Activated CD4-positive, alpha-beta memory T cell treated with anti-CD3 and anti-CD28 coated beads, Interleukin-2, amount 10 ng/mL, durations not matched to agents 7 days and 5 days (primary cell): ENCODE measurements around the gene ARMH4. TPM values are rescaled to one million over a fixed set of nuclear protein-coding genes. Genes with fewer than 3 reads are reported as not detected.

Experiments used
- CTCF ChIA-PET: fragments of 350-600 bp; sonication (Branson Sonifier 250); formaldehyde crosslinking; loops from one replicate; lab custom pipeline; 2021; ENCODE audit warnings: antibody characterized with exemption, inconsistent platforms; lab: Charles Lee
- POLR2A ChIA-PET: fragments of 350-600 bp; sonication (Branson Sonifier 250); formaldehyde crosslinking; loops from one replicate; lab custom pipeline; 2021; ENCODE audit warnings: antibody characterized with exemption; lab: Charles Lee
- DNase-seq: peaks from one replicate; pipeline ENCODE4 v3.0.0-alpha.2; 2020
- H3K27ac Mint-ChIP-seq: one replicate; pipeline ENCODE4 v1.8.0; 2021; ENCODE audit warnings: mild to moderate bottlenecking, mixed read lengths
- H3K27me3 Mint-ChIP-seq: one replicate; pipeline ENCODE4 v1.8.0; 2021; ENCODE audit warnings: mixed read lengths
- H3K36me3 Mint-ChIP-seq: one replicate; pipeline ENCODE4 v1.8.0; 2021; ENCODE audit warnings: low read depth, mixed read lengths
- H3K4me1 Mint-ChIP-seq: one replicate; pipeline ENCODE4 v1.8.0; 2021; ENCODE audit warnings: mixed read lengths
- H3K4me3 Mint-ChIP-seq: one replicate; pipeline ENCODE4 v1.8.0; 2021; ENCODE audit warnings: mild to moderate bottlenecking, mixed read lengths
- H3K9me3 Mint-ChIP-seq: one replicate; pipeline ENCODE4 v1.8.0; 2021; ENCODE audit warnings: mixed read lengths
- total RNA-seq, 2 experiments: library from RNA; stranded (reverse); gene quantifications; one replicate each; pipeline ENCODE4 v1.2.3, GENCODE V29; 2021

ARMH4 gene
- total RNA-seq, 2 experiments from 2014 or later = not detected

GRCh38 chr14:58107947-58108552 lies 44.0 kb downstream of the ARMH4 start:
- peak; percentile 41 for DNase-seq
- no peaks in the 10 kb centered on the region for H3K9me3 Mint-ChIP-seq
- CTCF ChIA-PET = interaction anchor here (0.5 to 1.8 kb wide), 5 partner anchors 10 to 91 kb away, joined by 3 to 8 read pairs (median 3); no protein-coding TSS in a partner anchor
- peaks cover 28% of the 10 kb centered on the region for H3K27me3 Mint-ChIP-seq
- POLR2A ChIA-PET = interaction anchor here (0.7 to 1.0 kb wide), 2 partner anchors 60 to 119 kb away, joined by 3 to 6 read pairs; no protein-coding TSS in a partner anchor
- H3K36me3 Mint-ChIP-seq = no peaks in the 10 kb centered on the region
- H3K4me3 Mint-ChIP-seq = no peak overlapping the region
- peaks cover 3% of the 10 kb centered on the region for H3K4me1 Mint-ChIP-seq
- no peak overlapping the region for H3K27ac Mint-ChIP-seq

GRCh38 chr14:58107041-58107440 lies 45.0 kb downstream of the ARMH4 start:
- Mint-ChIP-seq H3K27ac (no peak overlapping the region), H3K4me3 (no peak overlapping the region), H3K27me3 (peaks cover 25% of the 10 kb centered on the region), H3K36me3 (no peaks in the 10 kb centered on the region), H3K4me1 (peaks cover 3% of the 10 kb centered on the region), H3K9me3 (no peaks in the 10 kb centered on the region)
- DNase-seq = no peak
- CTCF ChIA-PET = interaction anchor here (0.6 to 1.1 kb wide), 3 partner anchors 30 to 704 kb away, joined by 3 to 4 read pairs (median 4); no protein-coding TSS in a partner anchor
- POLR2A ChIA-PET = interaction anchor here (0.6 to 1.0 kb wide), 2 partner anchors 106 to 120 kb away, joined by 3 read pairs; no protein-coding TSS in a partner anchor

- no peak overlapping the region for H3K27ac Mint-ChIP-seq
- POLR2A ChIA-PET = interaction anchor here (0.6 kb wide), 1 partner anchor 107 kb away, joined by 3 read pairs; no protein-coding TSS in a partner anchor
- CTCF ChIA-PET = interaction anchor here (0.6 to 1.1 kb wide), 4 partner anchors 31 to 288 kb away, joined by 3 to 4 read pairs (median 3); no protein-coding TSS in a partner anchor
- no peak for DNase-seq
- H3K9me3 Mint-ChIP-seq = no peaks in the 10 kb centered on the region
- H3K27me3 Mint-ChIP-seq = peaks cover 25% of the 10 kb centered on the region
- peaks cover 3% of the 10 kb centered on the region for H3K4me1 Mint-ChIP-seq
- no peaks in the 10 kb centered on the region for H3K36me3 Mint-ChIP-seq
- no peak overlapping the region for H3K4me3 Mint-ChIP-seq
Observed at GRCh38 chr14:58106446-58106845, 45.6 kb downstream of the ARMH4 start.

- H3K27me3 Mint-ChIP-seq = peaks cover 24% of the 10 kb centered on the region
- ChIA-PET CTCF (no interaction called here), POLR2A (no interaction called here)
- no peaks in the 10 kb centered on the region for H3K36me3 Mint-ChIP-seq
- H3K4me3 Mint-ChIP-seq = no peak overlapping the region
- H3K9me3 Mint-ChIP-seq = no peaks in the 10 kb centered on the region
- H3K27ac Mint-ChIP-seq = no peak overlapping the region
- no peak for DNase-seq
- H3K4me1 Mint-ChIP-seq = peaks cover 3% of the 10 kb centered on the region
Observed at GRCh38 chr14:58104808-58105207, 47.2 kb downstream of the ARMH4 start.

GRCh38 chr14:58100735-58101368 lies 51.2 kb downstream of the ARMH4 start:
- Mint-ChIP-seq H3K27ac (no peak overlapping the region), H3K27me3 (peaks cover 12% of the 10 kb centered on the region), H3K4me3 (no peak overlapping the region), H3K4me1 (peaks cover 2% of the 10 kb centered on the region), H3K36me3 (no peaks in the 10 kb centered on the region), H3K9me3 (no peaks in the 10 kb centered on the region)
- DNase-seq = no peak
- POLR2A ChIA-PET = no interaction called here
- CTCF ChIA-PET = no interaction called here

- ChIA-PET POLR2A (no interaction called here), CTCF (no interaction called here)
- Mint-ChIP-seq H3K27ac (no peak overlapping the region), H3K27me3 (peaks cover 7% of the 10 kb centered on the region), H3K9me3 (no peaks in the 10 kb centered on the region), H3K4me3 (no peak overlapping the region), H3K4me1 (no peaks in the 10 kb centered on the region), H3K36me3 (no peaks in the 10 kb centered on the region)
- DNase-seq = no peak
Observed at GRCh38 chr14:58099682-58100081, 52.3 kb downstream of the ARMH4 start.

- Mint-ChIP-seq H3K36me3 (no peaks in the 10 kb centered on the region), H3K4me3 (no peak overlapping the region), H3K27ac (no peak overlapping the region), H3K9me3 (no peaks in the 10 kb centered on the region), H3K27me3 (peaks cover 7% of the 10 kb centered on the region), H3K4me1 (no peaks in the 10 kb centered on the region)
- DNase-seq = no peak
- POLR2A ChIA-PET = no interaction called here
- CTCF ChIA-PET = no interaction called here
Observed at GRCh38 chr14:58098507-58098906, 53.5 kb downstream of the ARMH4 start.

- no peak overlapping the region for H3K27ac Mint-ChIP-seq
- H3K27me3 Mint-ChIP-seq = peaks cover 10% of the 10 kb centered on the region
- no peak overlapping the region for H3K4me3 Mint-ChIP-seq
- no peaks in the 10 kb centered on the region for H3K4me1 Mint-ChIP-seq
- ChIA-PET CTCF (no interaction called here), POLR2A (no interaction called here)
- DNase-seq = no peak
- no peaks in the 10 kb centered on the region for H3K36me3 Mint-ChIP-seq
- H3K9me3 Mint-ChIP-seq = no peaks in the 10 kb centered on the region
Observed at GRCh38 chr14:58096731-58097130, 55.3 kb downstream of the ARMH4 start.

- DNase-seq = no peak
- H3K27me3 Mint-ChIP-seq = peaks cover 25% of the 10 kb centered on the region
- H3K36me3 Mint-ChIP-seq = no peaks in the 10 kb centered on the region
- H3K27ac Mint-ChIP-seq = no peak overlapping the region
- CTCF ChIA-PET = no interaction called here
- no peaks in the 10 kb centered on the region for H3K4me1 Mint-ChIP-seq
- no peaks in the 10 kb centered on the region for H3K9me3 Mint-ChIP-seq
- H3K4me3 Mint-ChIP-seq = no peak overlapping the region
- POLR2A ChIA-PET = no interaction called here
Observed at GRCh38 chr14:58091883-58092630, 60.0 kb downstream of the ARMH4 start.

- DNase-seq = no peak
- Mint-ChIP-seq H3K27me3 (peaks cover 31% of the 10 kb centered on the region), H3K4me3 (no peak overlapping the region), H3K27ac (no peak overlapping the region), H3K36me3 (no peaks in the 10 kb centered on the region), H3K4me1 (no peaks in the 10 kb centered on the region), H3K9me3 (no peaks in the 10 kb centered on the region)
- CTCF ChIA-PET = no interaction called here
- POLR2A ChIA-PET = no interaction called here
Observed at GRCh38 chr14:58089612-58090011, 62.4 kb downstream of the ARMH4 start.

- H3K27me3 Mint-ChIP-seq = peaks cover 35% of the 10 kb centered on the region
- no peaks in the 10 kb centered on the region for H3K36me3 Mint-ChIP-seq
- CTCF ChIA-PET = interaction anchor here (1.1 kb wide), 1 partner anchor 17 kb away, joined by 4 read pairs; no protein-coding TSS in a partner anchor
- no peaks in the 10 kb centered on the region for H3K9me3 Mint-ChIP-seq
- POLR2A ChIA-PET = no interaction called here
- H3K27ac Mint-ChIP-seq = no peak overlapping the region
- no peak overlapping the region for H3K4me3 Mint-ChIP-seq
- no peak for DNase-seq
- H3K4me1 Mint-ChIP-seq = no peaks in the 10 kb centered on the region
Observed at GRCh38 chr14:58088961-58089360, 63.1 kb downstream of the ARMH4 start.

GRCh38 chr14:58085877-58086276 lies 66.1 kb downstream of the ARMH4 start:
- H3K27me3 Mint-ChIP-seq = peaks cover 34% of the 10 kb centered on the region
- DNase-seq = no peak
- H3K9me3 Mint-ChIP-seq = no peaks in the 10 kb centered on the region
- CTCF ChIA-PET = interaction anchor here (0.9 kb wide), 1 partner anchor 14 kb away, joined by 3 read pairs; no protein-coding TSS in a partner anchor
- no peaks in the 10 kb centered on the region for H3K4me1 Mint-ChIP-seq
- H3K27ac Mint-ChIP-seq = no peak overlapping the region
- POLR2A ChIA-PET = interaction anchor here (1.5 kb wide), 1 partner anchor 9 kb away, joined by 3 read pairs; no protein-coding TSS in a partner anchor
- H3K36me3 Mint-ChIP-seq = no peaks in the 10 kb centered on the region
- H3K4me3 Mint-ChIP-seq = no peak overlapping the region
